Suppressor macrophage treated with lipopolysaccharide for 4 hours (primary cell): ENCODE results near the gene TMEM151B.

ENCODE experiments used
- DNase-seq: peaks from one replicate; pipeline ENCODE4 v3.0.0-alpha.2; 2020

Gene TMEM151B

DNA sequence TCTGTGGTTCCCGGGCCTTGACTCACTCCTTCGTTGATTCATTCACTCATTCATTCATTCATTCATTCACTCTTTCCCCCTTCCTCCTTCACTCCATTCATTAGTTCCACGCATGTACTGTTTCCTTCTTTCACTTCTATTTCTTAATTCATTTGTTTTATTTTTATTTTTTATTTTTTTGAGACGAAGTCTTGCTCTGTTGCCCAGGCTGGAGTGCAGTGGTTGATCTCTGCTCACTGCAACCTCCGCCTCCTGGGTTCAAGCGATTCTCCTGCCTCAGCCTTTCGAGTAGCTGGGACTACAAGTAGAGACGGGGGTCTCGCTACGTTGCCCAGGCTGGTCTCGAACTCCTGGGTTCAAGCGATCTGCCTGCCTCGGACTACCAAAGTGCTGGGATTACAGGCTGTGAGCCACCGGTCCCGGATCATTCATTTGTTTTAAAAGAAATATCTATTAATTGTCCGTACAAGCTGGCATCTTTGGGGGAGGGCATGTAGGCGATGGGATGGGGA lies 4.5 kb upstream of the TMEM151B start:
- DNase-seq = no peak

DNA sequence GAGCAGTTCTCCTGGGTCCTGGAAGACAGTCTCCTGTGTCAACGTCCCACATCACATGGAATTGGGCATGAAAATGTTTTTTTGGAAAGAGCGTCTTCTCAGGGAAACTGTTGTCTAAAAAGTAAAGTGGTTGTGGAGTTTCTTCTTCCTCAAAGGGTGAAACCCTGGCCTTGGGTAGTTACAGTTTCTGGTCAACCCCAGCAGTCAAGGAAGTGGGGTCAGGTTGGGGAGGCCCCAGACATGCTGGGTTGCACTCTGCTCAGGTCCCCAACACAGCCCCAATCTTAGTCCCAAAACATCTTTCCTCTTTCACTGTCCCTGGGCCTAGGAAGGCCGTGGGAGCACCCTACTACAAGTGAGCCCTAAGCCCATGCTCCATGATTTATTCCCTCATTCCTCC lies 3.9 kb upstream of the TMEM151B start:
- no peak for DNase-seq

DNA sequence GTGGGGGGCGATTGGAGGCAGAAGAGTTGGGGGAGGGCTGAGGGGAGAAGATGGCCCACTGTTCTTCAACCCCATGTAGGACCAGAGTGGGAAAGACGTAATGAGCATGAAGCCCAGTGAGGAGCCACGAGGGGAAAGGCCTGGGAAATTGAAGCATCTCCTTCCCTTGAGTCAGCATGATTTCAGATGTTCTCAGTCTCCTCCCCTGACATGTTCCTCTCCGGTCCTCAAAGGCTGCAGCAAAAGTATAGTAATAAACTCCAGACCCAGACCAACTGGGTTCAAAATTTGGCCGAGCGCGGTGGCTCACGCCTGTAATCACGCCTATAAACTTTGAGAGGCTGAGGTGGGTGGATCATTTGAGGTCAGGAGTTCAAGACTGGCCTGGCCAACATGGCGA lies 3.0 kb upstream of the TMEM151B start:
- no peak for DNase-seq

DNA sequence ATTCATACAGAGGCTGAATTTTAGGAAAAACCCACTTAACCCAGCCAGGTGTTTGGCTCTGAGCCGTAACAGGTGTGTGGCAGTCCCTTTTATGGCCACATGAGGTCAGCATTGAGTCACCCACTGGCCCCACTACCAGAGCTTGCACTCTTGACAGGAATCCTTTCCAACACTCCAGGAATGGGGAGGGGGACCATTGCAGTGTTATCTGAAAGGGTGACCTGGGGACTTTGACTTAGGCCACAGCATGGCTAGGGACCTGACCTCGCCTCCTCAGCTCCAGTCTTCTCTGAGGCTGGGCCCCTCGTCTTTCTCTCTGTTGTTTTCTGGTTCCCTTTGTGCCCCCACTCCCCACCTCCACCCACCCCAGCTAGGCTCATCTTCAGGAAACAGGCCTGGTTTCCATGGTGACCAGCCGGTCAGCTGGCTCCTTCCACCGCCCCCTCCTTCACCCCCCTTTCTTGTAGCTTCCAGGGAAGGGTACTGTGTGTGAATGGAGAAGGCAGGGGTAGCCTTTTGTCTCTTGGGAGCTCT lies 2.1 kb upstream of the TMEM151B start:
- DNase-seq = peak; percentile 46

DNA sequence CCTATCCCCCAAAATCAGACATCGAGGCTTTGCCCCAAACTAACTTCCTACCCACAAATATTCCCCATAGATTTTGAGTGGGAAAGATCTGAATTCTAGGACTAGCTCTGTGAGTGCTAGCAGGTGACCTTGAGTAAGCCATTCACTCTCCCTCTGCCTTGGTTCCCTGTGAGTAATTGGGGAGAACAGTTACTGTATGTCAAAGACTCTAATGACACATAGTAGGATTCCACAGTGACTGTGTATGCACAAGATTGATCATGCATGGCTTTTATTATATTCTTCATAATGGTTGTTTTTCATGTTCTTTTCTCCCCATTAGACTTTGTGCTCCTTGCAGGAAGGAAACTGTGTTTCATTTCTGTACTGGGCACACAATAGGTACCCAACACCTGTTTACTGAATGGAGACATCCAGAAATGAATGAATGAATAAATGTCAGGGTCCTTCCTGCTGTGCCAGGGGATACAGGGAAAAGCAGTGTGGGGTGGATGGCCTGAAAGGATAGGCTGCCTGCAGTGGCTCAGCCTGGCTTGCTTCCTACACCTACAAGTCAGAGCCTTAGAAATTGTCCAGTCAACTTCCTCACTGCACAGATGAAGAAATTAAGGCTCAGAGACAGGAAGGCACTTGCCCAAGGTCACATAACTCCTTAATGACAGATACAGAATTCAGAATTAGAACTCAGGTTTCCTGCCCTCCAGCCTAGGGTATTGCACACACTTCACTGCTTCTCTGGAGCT lies 901 bp upstream of the TMEM151B start:
- peak; percentile 46 for DNase-seq

DNA sequence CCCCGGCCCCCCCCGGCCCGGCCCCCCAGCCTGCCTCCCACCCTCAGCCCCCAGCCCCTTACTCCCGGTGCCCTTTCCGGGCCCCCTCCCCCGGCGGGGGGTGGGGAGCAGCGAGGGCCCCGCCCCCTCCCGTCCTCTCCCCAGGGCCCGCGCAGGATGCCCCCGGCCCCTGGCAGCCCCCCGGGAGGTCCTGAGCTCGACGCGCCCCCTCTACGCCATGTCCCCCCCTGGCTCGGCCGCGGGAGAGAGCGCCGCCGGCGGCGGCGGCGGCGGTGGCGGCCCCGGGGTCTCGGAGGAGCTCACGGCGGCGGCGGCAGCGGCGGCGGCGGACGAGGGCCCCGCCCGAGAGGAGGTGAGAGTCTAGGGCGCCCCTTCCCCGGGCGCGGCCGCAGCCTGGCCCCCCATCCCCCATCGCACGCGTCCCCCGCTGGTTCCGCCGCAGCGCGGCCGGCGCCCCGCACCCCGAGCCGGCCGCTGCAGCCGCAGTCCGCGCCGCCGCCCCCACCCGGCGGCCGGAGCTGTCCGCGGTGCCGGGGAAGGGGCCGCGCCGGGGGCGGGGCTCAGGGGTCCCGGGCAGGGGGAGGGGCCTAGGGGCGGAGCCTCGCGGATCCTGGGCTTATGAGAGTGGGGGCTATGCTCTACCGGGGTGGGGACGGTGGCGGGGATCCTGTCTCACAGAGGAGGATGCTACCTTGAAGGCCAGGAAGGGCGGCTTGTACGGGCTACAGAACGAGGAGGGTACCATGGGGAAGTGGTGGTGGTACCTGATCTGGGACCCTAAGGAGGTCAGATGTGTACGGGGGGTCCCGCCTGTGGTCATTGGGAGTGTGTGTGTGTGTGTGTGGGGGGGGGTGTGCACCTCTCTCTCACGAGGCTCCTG lies 516 bp downstream of the TMEM151B start:
- DNase-seq = no peak

DNA sequence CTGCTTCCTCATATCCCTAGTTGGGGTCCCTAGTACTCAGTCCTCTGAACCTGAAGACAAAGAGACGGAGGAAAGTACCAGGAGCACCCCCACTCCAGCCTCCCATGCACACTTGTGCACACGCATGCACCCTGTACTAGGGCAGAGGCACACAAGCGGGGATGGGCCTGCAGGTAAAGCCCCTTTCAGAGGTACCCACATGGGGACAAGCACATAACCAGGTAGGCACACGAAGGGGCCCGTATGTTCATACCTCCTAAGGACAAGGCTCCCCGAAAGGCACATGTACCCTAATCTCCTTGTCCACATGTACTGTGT lies 1.1 kb downstream of the TMEM151B start:
- DNase-seq = no peak

DNA sequence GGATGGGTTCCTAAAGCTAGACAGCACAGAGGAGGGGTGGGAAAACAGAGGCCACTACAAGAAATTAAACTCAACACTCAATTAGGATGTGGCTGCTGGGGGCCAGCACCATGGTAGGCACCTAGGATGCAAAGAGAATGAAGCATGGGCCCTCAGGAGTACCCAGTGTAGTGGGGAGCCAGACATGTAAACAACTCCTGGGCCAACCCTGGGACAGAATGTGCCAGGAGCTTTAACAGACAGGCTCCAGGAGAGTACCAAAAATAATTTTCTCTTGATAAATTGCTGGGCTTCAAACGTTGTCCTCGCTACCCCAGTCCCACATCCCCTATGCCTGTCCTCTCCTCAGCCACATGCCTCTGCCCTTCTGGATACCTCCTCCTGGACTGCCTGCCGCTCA lies 1.7 kb downstream of the TMEM151B start:
- no peak for DNase-seq

DNA sequence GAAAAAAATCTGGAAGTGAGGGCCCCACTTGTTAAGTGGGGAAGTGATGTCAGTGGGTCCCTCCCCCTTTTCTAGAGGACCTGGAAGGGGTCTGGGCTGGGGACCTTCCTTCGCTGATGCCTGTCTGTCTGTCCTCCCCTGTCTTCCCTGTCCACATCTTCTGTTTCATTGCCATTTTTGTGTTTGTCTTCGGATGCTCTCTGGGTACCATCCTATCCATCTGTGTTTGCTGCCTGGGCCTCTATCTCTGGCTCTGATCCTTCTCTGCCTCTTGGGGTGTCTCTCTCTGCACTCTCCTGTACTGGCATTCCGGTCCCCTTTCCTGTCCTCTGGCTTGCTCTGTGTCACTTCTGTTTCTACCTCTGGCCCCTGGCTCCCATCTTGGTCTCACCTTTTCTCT lies 2.3 kb downstream of the TMEM151B start:
- no peak for DNase-seq

DNA sequence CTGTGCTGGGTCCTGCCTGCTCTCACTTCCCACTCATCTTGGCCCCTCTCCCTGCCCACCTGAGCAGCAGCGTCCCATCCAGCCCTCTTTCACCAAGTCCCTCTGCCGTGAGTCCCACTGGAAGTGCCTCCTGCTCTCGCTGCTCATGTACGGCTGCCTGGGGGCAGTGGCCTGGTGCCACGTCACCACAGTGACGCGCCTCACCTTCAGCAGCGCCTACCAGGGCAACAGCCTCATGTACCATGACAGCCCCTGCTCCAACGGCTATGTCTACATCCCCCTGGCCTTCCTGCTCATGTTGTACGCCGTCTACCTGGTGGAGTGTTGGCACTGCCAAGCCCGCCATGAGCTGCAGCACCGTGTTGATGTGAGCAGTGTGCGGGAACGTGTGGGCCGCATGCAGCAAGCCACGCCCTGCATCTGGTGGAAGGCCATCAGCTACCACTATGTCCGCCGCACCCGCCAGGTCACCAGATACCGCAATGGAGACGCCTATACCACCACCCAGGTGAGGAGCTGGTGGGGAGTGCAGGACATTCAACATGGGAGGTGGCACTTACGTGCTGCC lies 2.8 kb downstream of the TMEM151B start:
- DNase-seq = no peak

DNA sequence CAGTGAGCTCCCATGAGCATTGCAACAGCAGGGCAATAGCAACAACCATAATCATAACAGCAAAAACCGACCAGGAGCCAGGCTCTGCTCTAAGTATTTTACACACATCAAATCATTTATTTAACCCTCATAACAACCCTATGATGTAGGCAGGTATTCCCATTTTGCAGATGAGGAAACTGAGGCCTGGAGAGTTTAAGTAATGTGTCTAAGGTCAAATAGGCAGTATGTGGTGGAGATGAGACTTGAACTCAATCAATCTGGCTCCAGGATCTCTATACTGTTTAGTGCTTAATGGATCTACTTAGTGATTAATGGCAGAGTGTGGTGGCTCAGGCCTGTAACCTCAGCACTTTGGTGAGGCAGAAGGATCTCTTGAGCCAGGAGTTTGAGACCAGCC lies 3.4 kb downstream of the TMEM151B start:
- DNase-seq = no peak

DNA sequence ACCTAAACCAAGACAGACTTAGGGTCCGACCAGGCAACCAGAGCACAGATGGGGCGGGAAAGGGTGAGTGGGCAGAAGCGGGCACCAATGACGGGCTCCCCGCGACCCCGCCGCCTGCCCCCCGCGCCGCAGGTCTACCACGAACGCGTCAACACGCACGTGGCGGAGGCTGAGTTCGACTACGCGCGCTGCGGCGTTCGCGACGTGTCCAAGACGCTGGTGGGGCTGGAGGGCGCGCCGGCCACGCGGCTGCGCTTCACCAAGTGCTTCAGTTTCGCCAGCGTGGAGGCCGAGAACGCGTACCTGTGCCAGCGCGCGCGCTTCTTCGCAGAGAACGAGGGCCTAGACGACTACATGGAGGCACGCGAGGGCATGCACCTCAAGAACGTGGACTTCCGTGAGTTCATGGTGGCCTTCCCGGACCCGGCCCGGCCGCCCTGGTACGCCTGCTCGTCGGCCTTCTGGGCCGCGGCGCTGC lies 5.1 kb downstream of the TMEM151B start:
- DNase-seq = no peak

DNA sequence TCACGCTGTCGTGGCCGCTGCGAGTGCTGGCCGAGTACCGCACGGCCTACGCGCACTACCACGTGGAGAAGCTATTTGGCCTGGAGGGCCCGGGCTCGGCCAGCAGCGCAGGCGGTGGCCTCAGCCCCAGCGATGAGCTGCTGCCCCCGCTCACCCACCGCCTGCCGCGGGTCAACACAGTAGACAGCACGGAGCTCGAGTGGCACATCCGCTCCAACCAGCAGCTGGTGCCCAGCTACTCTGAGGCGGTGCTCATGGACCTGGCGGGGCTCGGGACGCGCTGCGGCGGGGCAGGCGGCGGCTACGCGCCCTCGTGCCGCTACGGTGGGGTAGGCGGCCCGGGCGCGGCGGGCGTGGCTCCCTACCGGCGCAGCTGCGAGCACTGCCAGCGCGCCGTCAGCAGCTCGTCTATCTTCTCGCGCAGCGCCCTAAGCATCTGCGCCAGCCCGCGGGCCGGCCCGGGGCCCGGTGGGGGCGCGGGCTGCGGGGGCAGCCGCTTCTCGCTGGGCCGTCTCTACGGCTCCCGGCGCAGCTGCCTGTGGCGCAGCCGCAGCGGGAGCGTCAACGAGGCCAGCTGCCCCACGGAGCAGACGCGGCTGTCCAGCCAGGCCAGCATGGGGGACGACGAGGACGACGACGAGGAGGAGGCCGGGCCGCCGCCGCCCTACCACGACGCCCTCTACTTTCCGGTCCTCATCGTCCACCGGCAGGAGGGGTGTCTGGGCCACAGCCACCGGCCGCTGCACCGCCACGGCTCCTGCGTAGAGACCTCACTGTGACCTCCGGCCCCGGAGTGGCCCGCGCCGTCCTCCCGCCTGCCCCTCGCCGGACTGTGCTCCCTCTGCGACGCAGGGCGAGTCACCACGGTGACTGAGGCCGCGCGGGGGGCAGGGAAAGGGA lies 5.7 kb downstream of the TMEM151B start:
- DNase-seq = no peak

DNA sequence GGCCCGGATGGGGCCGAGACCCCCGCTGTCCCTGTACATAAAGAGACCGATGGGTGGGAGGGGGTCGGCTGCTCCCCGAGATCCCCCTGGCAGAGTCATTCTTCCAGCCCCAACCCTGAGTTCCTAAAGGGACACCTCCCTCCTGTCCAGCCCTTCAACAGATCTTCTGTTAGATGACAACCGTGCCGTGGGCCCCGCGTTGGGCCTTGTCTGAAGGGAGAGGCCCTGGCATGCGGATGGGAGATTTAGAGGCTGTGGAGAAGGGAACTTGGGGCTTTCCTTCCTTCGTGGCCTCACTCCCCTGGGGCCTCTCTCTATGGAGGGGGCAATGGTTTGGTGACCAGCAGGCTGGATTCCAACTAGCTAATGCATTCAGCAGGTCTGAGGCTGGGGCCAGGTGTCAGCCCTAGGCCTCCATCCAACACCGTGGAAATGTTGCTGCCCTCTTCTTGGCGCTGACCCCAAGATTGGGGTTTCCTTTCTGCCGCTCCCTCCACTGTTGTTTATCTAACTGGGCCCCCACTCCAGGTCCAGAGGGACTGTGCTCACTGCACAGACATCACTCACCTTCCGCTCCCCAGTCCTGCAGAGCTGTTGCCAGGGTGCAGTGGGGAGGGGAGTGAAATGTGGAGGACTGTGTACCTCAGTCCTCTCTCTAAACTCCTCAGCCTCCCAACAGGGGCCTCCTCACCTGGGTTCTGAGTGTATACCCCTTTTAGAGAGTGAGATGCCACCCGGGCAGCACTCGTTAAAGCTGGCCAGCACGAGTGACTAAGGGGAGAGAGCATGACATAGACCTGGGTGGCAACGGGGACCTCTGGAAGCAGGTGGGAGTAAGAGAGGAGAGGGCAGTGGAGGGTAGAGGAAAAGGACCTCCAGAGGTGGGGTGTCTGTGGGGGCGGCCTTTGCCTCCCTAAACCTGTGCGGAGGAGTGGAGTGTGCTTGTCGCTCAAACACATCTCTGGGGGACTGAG lies 6.7 kb downstream of the TMEM151B start:
- no peak for DNase-seq

DNA sequence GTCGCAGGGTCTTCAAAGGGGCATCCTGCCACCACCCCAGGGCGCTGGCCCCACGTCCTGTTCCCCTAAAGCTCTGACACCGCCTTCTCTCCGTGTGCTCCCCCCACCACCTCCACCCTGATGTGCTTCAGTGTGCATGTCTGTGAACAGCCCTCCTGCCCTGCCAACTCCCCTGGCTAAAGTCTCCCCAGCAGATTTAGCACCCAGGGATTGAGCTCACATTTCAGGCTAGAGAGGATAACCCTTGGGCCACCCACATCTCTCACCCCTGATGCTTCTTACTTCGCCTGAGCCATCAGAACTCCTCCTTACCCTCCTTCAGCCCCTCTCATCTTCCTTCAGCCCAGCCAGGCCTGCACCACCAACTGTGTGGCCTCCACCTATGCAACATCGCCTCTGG lies 7.5 kb downstream of the TMEM151B start:
- no peak for DNase-seq

DNA sequence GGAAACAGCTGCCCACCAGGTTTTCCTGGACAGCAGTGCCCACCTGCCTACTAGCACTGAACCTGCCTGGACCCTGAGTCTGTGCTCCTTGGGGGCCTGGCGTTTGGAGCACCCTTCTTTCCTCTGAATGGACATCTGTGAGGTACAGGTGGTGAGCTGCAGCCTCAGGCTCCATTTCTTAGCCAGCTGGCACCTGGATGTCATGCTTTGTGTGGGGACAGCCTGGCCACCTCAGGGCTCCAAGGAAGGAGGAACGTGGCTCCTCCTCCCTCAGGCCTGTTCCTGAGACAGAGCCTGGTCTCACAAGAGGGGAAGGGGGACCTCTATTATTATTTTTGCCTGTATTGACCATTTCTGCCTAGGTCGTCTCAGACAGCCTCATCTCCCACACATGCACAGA lies 8.1 kb downstream of the TMEM151B start:
- no peak for DNase-seq

DNA sequence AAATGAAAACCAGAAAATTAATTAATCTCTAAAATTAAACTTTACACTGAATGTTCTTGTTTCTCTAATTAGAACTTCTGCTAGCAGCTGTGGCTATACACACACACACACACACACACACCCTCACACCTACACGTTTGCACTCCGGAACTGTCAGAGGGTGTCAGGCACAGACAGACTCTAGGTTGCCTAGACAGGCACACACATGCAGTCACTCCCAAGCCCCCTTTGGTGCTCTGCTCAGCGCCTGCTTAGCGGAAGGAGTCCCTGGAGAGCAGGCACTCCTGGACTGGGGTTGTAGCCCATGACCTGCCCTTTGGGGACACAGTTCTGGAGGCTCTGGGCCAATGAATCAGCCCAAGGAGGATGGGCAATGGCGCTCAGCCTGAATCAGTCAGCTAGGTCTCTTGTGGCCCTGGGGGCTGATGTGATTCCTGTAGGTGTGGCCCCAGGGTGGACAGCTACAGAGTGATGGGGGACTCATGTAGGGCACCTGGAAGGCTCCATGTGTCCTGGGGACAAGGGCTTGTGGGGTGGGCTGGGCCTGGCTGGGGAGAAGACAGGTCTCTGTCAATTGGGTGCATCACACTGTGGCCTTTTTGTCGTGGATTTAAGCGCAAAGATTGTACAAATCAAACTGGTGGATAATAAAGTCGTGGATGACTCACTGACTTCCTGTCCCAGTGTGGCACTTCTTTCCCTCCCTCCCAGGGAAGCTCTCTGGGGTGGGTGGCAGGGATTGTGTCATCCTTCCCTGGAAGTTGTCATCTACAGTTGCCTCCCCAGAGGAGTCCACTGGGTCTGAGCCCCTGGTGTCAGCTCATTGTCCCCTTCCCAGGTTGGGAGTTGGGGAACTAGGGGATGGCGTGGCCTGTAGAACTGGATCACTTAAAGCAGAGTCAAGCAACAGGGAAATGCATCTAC lies 8.8 kb downstream of the TMEM151B start:
- DNase-seq = peak; percentile 61

DNA sequence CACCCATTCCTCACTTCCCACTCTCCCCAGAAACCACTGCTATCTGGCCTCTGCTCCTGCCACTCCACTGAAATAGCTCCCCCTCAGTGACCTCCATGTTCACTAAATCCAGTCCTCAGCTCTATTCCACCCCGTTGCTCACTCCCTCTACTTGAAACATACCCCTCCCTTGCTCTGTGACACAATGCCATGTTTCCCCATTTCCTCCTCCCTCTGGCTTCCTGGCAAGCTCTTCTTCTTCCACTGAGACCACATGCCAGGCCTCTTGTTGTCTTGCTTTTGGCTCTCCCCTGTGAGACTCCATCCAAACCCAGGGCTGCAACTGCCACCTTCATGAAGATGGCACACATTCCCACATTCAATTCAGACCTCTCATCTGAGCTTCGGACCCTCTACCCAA lies 13.9 kb downstream of the TMEM151B start:
- DNase-seq = peak; percentile 43

DNA sequence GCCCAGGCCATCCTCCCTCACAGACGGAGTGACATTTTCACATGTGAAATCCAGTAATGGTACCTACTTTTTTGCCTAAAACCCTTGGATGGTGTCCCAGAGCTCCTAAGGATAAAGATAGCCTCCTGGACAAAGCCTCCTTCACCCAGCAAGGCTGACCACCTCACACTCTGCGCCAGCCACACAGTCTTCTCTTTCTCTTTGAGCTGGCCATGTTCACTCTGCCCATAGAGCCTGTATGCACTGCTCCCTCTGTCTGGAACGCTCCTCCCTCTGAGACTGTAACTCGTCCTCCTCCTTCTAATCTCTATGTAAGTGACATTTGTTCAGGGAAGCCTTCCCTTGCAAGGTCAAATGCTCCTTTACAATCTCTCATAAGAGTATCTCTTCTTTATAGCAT lies 14.6 kb downstream of the TMEM151B start:
- DNase-seq = no peak
